Mucosa of rectum (tissue), 2 donors: Measurements from ENCODE around the gene HYOU1.
"Not testable (repeated sequence)": the region's sequence is repeated elsewhere in the genome, so short reads cannot be mapped to it uniquely, and the experiment has no call there.

ENCODE experiments used
- H3K27ac ChIP-seq, 2 donors: one replicate each; pipeline ENCODE4 v1.7.0; 2013; ENCODE audit warnings: inconsistent platforms in 2 of 2, low read depth in 2 of 2, low read length in 2 of 2
- H3K27me3 ChIP-seq, 2 donors: one replicate each; pipeline ENCODE4 v1.7.0; 2013; ENCODE audit warnings: low read length in 2 of 2; ENCODE audit not compliant: control insufficient read depth in 2 of 2, insufficient read depth in 2 of 2
- H3K36me3 ChIP-seq, 2 donors: one replicate each; pipeline ENCODE4 v1.7.0; 2013; ENCODE audit warnings: low read length in 2 of 2; ENCODE audit not compliant: control insufficient read depth in 2 of 2, insufficient read depth in 2 of 2
- H3K4me1 ChIP-seq, 2 donors: one replicate each; pipeline ENCODE4 v1.7.0; 2013; ENCODE audit warnings: low read length in 2 of 2, mild to moderate bottlenecking in 1 of 2; ENCODE audit not compliant: control insufficient read depth in 2 of 2, insufficient read depth in 2 of 2
- H3K4me3 ChIP-seq, 2 donors: one replicate each; pipeline ENCODE4 v1.7.0; 2013; ENCODE audit warnings: low read length in 2 of 2
- H3K9ac ChIP-seq, 2 donors: one replicate each; pipeline ENCODE4 v1.7.0; 2013; ENCODE audit warnings: low read length in 2 of 2, low read depth in 1 of 2, mild to moderate bottlenecking in 1 of 2
- H3K9me3 ChIP-seq, 2 donors: one replicate each; pipeline ENCODE4 v1.7.0; 2013; ENCODE audit warnings: low read length in 2 of 2; ENCODE audit not compliant: control insufficient read depth in 2 of 2
- donor health status: healthy.
- donor health status: Normal muscosa, but diverticular disease.

Gene HYOU1

DNA sequence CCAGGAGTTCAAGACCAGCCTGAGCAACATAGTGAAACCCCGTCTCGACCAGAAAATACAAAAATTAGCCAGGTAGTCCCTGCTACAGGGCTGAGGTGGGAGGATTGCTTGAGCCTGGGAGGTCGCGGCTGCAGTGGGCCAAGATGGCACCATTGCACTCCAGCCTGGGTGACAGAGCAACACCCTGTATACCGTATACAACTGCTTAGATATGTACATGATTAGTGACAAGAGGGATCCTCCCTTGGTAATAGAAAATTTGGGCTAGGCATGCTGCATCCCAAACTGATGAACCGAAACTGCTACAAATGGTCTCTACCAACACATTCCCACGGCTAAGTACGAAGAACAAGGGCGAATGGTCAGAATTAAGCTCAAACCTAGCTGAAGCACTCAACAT lies 14.1 kb downstream of the HYOU1 start:
- H3K9me3 ChIP-seq, result no peaks in the 10 kb centered on the region
- H3K4me1 ChIP-seq, result no peaks in the 10 kb centered on the region
- no peak overlapping the region for H3K27ac ChIP-seq
- H3K36me3 ChIP-seq, result peaks cover 22% of the 10 kb centered on the region in 2 donors
- H3K9ac ChIP-seq, result no peak overlapping the region
- no peaks in the 10 kb centered on the region for H3K27me3 ChIP-seq
- no peak overlapping the region for H3K4me3 ChIP-seq

DNA sequence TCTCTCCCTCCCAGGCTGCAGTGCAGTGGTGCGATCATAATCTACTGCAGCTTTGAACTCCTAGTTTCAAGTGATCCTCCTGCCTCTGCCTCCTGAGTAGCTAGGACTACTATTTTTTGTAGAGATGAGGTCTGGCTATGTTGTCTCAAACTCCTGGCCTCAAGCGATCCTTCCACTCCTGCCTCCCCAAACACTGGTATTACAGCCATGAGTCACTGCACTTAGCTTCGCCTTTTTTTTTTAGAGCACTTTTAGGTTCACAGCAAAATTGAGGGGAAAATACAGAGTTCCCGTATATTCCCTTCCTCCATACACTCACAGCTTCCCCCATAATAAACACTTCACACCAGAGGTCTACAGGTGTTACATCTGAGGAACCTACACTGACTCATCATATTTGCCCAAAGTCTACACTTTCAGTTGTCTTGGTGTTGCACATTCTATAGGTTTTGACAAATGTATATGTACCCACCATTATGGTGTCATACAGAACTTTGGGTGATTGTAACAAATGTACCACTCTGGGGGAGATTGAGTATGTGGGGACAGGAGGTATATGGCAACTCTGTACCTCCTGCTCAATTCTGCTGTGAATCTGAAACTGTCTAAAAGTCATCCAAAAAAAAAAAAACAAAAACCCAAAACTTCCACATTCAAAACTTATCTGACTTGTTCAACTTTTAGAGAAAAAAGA lies 15.0 kb downstream of the HYOU1 start:
- H3K4me3 ChIP-seq, result no peak overlapping the region

DNA sequence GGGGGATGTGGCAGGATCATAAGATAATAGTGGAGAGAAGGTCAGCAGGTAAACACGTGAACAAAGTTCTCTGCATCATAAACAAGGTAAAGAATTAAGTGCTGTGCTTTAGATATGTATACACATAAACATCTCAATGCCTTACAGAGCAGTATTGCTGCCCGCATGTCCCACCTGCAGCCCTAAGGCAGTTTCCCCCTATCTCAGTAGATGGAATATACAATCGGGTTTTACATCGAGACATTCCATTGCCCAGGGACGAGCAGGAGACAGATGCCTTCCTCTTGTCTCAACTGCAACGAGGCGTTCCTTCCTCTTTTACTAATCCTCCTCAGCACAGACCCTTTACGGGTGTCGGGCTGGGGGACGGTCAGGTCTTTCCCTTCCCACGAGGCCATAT lies 17.5 kb downstream of the HYOU1 start:
- not testable (repeated sequence) for H3K9me3 ChIP-seq, H3K27ac ChIP-seq, H3K27me3 ChIP-seq, H3K9ac ChIP-seq, H3K4me1 ChIP-seq, H3K4me3 ChIP-seq, H3K36me3 ChIP-seq

More for the DNA sequence above, 15.0 kb downstream of the HYOU1 start:
- Histone ChIP-seq H3K27me3 (no peaks in the 10 kb centered on the region), H3K9me3 (no peaks in the 10 kb centered on the region), H3K4me1 (no peaks in the 10 kb centered on the region), H3K27ac (no peak overlapping the region), H3K9ac (no peak overlapping the region), H3K36me3 (peaks cover 14 to 17% of the 10 kb centered on the region in 2 donors)

DNA sequence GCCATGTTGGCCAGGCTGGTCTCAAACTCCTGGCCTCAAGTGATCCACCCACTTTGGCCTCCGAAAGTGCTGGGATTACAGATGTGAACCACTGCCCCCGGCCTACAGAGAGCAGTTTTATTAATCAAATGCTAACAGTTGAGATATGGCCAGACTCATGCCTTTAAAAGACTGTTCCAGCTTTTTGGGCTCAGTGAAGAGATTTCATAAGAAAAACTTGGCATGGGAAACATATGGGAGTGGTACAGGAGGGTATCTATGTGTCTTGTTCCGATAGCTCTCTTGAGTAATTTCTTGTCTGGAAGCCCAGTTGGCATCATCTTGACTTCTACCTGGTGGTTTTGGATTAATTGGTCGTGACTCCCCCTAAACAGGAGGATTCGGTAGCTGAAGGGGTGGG lies 18.1 kb downstream of the HYOU1 start:
- no peak overlapping the region for H3K4me3 ChIP-seq
- no peaks in the 10 kb centered on the region for H3K4me1 ChIP-seq
- no peak overlapping the region for H3K27ac ChIP-seq
- H3K9me3 ChIP-seq, result no peaks in the 10 kb centered on the region
- H3K9ac ChIP-seq, result no peak overlapping the region
- no peaks in the 10 kb centered on the region for H3K36me3 ChIP-seq
- no peaks in the 10 kb centered on the region for H3K27me3 ChIP-seq

DNA sequence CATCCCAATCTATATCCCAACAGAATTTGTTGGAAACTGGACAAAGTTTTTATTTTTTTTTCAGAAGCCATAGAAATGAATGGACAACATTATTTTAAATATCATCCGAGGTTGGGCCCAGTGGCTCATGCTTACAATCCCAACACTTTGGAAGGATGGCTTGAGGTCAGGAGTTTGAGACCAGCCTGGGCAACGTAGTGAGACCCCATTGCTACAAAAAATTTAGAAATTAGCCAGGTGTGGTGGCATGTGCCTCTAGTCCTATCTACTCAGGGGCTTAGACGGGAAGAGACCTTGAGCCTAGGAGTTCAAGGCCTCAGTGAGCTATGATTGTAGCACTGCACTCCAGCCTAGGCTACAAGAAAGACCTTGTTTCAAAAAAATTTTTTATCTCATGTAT lies 22.2 kb downstream of the HYOU1 start:
- Histone ChIP-seq H3K9ac (no peak overlapping the region), H3K4me1 (peaks cover 3 to 6% of the 10 kb centered on the region in 2 donors), H3K36me3 (no peaks in the 10 kb centered on the region), H3K27me3 (no peaks in the 10 kb centered on the region), H3K9me3 (no peaks in the 10 kb centered on the region), H3K4me3 (no peak overlapping the region), H3K27ac (no peak overlapping the region)

DNA sequence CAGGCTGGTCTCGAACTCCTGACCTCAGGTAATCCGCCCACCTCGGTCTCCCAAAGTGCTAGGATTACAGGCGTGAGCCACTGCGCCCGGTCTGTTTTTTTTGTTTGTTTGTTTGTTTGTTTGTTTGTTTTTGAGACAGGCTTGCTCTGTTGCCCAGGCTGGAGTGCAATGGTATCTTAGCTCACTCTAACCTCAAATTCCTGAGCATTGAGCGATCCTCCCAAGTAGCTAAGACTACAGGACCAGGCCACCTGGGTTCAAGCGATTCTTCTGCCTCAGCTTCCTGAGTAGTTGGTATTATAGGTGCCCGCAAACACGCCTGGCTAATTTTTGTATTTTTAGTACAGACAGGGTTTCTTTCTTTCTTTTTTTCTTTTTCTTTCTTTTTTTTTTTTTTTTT lies 23.6 kb downstream of the HYOU1 start:
- H3K4me1 ChIP-seq, result peaks cover 17 to 20% of the 10 kb centered on the region in 2 donors
- not testable (repeated sequence) for H3K9ac ChIP-seq, H3K27ac ChIP-seq, H3K4me3 ChIP-seq, H3K27me3 ChIP-seq, H3K36me3 ChIP-seq, H3K9me3 ChIP-seq

DNA sequence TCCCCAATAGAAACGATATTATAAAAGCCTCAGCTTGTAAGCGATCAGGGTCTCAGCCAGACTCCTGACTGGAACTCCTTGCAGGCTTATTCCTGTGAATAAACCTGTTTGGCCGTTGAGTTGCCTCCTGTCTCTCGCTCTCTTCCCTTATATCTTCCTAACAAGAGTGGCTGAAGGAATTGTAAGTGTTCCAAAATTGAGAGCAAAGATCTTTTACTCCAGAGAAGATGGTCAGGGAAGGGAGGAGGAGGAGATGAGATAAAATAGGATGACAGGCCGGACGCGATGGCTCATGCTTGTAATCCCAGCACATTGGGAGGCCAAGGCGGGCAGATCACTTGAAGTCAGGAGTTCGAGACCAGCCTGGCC lies 25.1 kb downstream of the HYOU1 start:
- Histone ChIP-seq H3K27me3 (no peaks in the 10 kb centered on the region), H3K27ac (no peak overlapping the region), H3K4me3 (no peak overlapping the region), H3K36me3 (peaks cover under 1 to 6% of the 10 kb centered on the region in 2 donors), H3K9ac (no peak overlapping the region), H3K4me1 (peaks cover 32 to 35% of the 10 kb centered on the region in 2 donors), H3K9me3 (no peaks in the 10 kb centered on the region)

DNA sequence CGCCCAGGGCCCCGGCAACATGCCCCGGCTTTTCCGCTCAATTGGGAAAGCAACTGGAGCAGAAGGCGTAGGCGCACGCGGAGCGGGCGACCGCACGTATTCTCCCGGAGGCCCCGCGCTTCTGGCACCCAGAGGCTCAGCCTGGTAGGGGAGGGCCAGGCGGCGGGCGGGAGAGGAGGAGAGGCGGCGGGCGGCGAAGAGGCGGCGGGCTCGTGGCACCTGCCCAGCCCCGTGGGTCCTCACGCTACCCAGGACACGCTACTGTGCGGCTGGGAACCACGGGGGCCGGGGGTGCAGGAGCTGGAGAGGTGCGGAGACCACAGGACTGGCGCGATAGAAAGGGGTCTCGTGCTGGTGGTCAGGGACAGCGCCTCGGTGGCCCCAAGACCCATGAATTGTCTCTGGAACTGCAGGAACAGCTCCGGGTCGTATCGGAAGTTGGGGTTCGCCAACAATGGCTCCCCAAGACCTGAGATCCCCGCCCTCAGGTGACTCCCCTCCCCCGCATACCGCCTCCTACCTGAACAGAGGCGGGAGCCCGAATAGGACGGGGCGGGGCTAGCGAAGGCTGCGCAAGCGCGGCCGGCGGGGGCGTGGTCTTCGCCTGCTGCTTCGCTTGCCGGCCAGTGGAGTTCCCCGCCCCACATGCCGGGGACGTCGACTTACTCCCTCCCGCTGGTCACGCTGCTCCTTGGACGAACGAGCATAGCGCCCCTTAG lies 26.5 kb downstream of the HYOU1 start, which contains the start of gene SLC37A4:
TSS of gene SLC37A4 (minus strand) at position 549 of the 719 bp plus-strand sequence.
- Histone ChIP-seq H3K9me3 (no peaks in the 10 kb centered on the region), H3K9ac (peak within 1 kb of the TSS; percentile 74 to 96), H3K27ac (peak within 1 kb of the TSS; percentile 90 to 93), H3K4me3 (peak within 1 kb of the TSS; percentile 80 to 91), H3K36me3 (peaks cover 9 to 14% of the 10 kb centered on the region in 2 donors), H3K4me1 (peaks cover 39% of the 10 kb centered on the region in 2 donors), H3K27me3 (no peaks in the 10 kb centered on the region)

DNA sequence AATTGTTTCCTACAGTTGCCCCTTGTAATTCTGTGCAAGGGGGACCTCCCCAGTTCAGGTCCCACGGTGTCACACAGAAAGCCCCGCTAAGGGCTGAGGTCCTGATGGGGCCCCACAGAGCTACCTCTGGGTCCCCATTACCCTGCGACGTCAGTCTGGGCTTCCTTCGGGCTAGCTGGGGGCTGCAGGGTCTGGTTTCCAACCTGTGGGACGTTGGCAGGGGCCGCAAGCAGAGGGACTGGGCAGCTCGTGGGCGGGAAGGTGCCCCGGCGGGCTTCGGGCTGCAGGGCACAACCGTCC lies 27.0 kb downstream of the HYOU1 start:
- Histone ChIP-seq H3K27ac (peak overlapping the region; percentile 90 to 93), H3K4me1 (peaks cover 39% of the 10 kb centered on the region in 2 donors), H3K36me3 (peaks cover 13 to 19% of the 10 kb centered on the region in 2 donors), H3K27me3 (no peaks in the 10 kb centered on the region), H3K4me3 (peak overlapping the region; percentile 80 to 91), H3K9me3 (no peaks in the 10 kb centered on the region), H3K9ac (peak overlapping the region; percentile 70 to 96)

DNA sequence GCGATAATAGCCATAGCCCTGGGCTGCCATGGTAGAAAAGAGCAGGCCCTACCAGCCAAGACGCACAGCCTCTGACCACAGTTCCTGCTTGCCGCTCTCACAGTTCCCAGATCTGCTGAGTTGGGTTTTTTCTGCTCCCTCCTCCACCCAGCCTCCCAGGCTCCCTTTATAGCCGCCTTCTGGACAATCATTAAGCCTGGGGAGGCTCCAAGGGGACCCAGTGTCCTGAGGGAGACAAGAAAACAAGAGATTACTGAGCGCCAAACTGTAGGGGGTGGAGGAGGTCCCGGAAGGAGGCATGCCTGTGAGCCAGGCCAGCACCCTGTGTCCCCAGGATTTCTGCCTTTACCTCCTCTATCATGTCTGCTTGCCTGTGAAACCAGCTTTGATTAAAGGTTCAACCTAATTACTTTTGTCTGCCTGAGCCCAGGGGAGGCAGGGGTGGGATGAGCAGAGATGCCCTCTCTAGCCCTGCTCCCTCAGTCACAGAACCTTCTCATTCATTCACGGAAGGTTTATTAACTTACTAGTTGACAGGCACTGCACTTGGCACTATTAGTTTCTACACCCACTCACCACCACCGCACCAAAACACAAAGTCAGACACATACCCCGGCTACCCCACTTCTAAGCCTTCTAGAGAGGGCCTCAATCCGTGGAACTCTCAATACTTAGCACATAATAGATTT lies 27.5 kb downstream of the HYOU1 start:
- Histone ChIP-seq H3K27ac (peak overlapping the region; percentile 90 to 93), H3K9me3 (no peaks in the 10 kb centered on the region), H3K9ac (peak overlapping the region; percentile 70 to 96), H3K4me1 (peaks cover 39 to 43% of the 10 kb centered on the region in 2 donors), H3K36me3 (peaks cover 18 to 23% of the 10 kb centered on the region in 2 donors), H3K4me3 (peak overlapping the region; percentile 80 to 91), H3K27me3 (no peaks in the 10 kb centered on the region)
